ENCODE data around the gene SLC22A9.

- TF ChIP-seq, protein P1, sequence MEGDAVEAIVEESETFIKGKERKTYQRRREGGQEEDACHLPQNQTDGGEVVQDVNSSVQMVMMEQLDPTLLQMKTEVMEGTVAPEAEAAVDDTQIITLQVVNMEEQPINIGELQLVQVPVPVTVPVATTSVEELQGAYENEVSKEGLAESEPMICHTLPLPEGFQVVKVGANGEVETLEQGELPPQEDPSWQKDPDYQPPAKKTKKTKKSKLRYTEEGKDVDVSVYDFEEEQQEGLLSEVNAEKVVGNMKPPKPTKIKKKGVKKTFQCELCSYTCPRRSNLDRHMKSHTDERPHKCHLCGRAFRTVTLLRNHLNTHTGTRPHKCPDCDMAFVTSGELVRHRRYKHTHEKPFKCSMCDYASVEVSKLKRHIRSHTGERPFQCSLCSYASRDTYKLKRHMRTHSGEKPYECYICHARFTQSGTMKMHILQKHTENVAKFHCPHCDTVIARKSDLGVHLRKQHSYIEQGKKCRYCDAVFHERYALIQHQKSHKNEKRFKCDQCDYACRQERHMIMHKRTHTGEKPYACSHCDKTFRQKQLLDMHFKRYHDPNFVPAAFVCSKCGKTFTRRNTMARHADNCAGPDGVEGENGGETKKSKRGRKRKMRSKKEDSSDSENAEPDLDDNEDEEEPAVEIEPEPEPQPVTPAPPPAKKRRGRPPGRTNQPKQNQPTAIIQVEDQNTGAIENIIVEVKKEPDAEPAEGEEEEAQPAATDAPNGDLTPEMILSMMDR (IDR thresholded peaks at IDR 0.05) = no peak
- TF ChIP-seq POLR2A (IDR thresholded peaks at IDR 0.05) (no peak), POLR2AphosphoS5 (IDR thresholded peaks at IDR 0.05) (no peak)
Measured at GRCh38 chr11:63380130-63380529, 10.5 kb downstream of the SLC22A9 start.
